Subcutaneous abdominal adipose tissue (tissue), 5 donors: ENCODE data around the gene GLRX.

ENCODE experiments used
- H3K27ac ChIP-seq: one replicate; pipeline ENCODE4 v1.7.0; 2013; ENCODE audit warnings: low read depth, mild to moderate bottlenecking, inconsistent platforms, low read length, moderate library complexity
- H3K27me3 ChIP-seq, 5 donors: one replicate each; pipeline ENCODE4 v1.7.0; 2013; ENCODE audit warnings: low read length in 5 of 5, inconsistent platforms in 1 of 5; ENCODE audit not compliant: control insufficient read depth in 5 of 5, insufficient read depth in 4 of 5
- H3K36me3 ChIP-seq, 5 donors: one replicate each; pipeline ENCODE4 v1.7.0; 2013; ENCODE audit warnings: low read length in 5 of 5; ENCODE audit not compliant: control insufficient read depth in 5 of 5, insufficient read depth in 5 of 5
- H3K4me1 ChIP-seq, 5 donors: one replicate each; pipeline ENCODE4 v1.7.0; 2013; ENCODE audit warnings: low read length in 5 of 5, mild to moderate bottlenecking in 3 of 5, moderate library complexity in 1 of 5; ENCODE audit not compliant: control insufficient read depth in 5 of 5, insufficient read depth in 5 of 5
- H3K4me3 ChIP-seq, 5 donors: one replicate each; pipeline ENCODE4 v1.7.0; 2013; ENCODE audit warnings: low read length in 5 of 5, low read depth in 1 of 5
- H3K9ac ChIP-seq, 5 donors: one replicate each; pipeline ENCODE4 v1.7.0; 2013; ENCODE audit warnings: low read length in 5 of 5, mild to moderate bottlenecking in 4 of 5, moderate library complexity in 3 of 5
- H3K9me3 ChIP-seq, 5 donors: one replicate each; pipeline ENCODE4 v1.7.0; 2013; ENCODE audit warnings: low read length in 5 of 5; ENCODE audit not compliant: control insufficient read depth in 5 of 5
- donor health status: healthy.
- donor health status: healthy.
- donor health status: healthy.
- donor health status: healthy.
- donor health status: healthy.

Gene GLRX

DNA sequence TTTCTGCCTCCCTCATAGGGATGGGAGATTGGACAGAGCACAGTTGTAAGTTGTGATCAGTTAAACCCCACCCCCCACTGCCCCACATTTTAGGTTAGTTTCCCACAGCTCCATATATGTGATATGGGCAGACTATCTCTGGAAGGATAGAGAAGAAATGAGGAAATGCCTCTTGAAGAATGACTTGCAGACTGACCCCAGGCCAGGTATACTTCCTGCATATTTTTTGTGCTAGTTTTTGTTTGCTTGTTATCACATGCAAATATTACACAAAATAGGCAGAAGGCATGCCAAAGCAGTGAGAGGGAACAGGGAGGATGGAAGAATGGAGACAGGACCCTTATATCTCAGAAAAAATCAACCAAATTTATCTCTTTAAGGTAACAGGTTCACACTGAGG is 10.1 kb upstream of the GLRX start:
- Histone ChIP-seq H3K27ac (no peak overlapping the region), H3K27me3 (no peaks in the 10 kb centered on the region), H3K9ac (no peak overlapping the region), H3K4me1 (peaks cover 0 to 28% (median 21%) of the 10 kb centered on the region in 5 donors), H3K36me3 (no peaks in the 10 kb centered on the region), H3K9me3 (no peaks in the 10 kb centered on the region), H3K4me3 (no peak overlapping the region)

- Histone ChIP-seq H3K27me3 (no peaks in the 10 kb centered on the region), H3K9ac (no peak overlapping the region), H3K27ac (no peak overlapping the region), H3K9me3 (no peaks in the 10 kb centered on the region), H3K36me3 (no peaks in the 10 kb centered on the region), H3K4me3 (no peak overlapping the region), H3K4me1 (peaks cover 0 to 19% (median 10%) of the 10 kb centered on the region in 5 donors)
These were observed 7.7 kb upstream of the GLRX start for GRCh38 chr5:95830226-95830625.

DNA sequence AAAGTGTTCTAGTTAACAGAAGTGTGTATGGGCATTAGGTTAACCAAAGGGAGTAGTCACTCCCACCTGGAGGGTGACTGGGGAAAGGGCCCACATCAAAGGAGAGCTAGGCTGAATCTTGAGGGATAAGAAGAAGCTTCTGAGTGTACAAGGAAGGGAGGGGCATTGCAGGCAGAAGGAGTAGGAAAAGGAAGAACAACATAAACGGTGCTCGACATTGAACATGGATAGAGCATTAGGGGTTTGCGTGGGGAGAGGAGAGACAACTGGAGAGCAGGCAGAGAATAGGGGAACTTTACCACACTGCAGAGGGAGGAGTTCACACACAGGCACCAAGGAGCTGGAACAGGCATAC is 5.3 kb upstream of the GLRX start:
- Histone ChIP-seq H3K4me1 (peaks cover 9 to 28% (median 24%) of the 10 kb centered on the region in 5 donors), H3K9me3 (no peaks in the 10 kb centered on the region), H3K27ac (no peak overlapping the region), H3K36me3 (no peaks in the 10 kb centered on the region), H3K27me3 (peaks cover 0 to 2% (median 0%) of the 10 kb centered on the region in 5 donors), H3K9ac (no peak overlapping the region), H3K4me3 (no peak overlapping the region)

DNA sequence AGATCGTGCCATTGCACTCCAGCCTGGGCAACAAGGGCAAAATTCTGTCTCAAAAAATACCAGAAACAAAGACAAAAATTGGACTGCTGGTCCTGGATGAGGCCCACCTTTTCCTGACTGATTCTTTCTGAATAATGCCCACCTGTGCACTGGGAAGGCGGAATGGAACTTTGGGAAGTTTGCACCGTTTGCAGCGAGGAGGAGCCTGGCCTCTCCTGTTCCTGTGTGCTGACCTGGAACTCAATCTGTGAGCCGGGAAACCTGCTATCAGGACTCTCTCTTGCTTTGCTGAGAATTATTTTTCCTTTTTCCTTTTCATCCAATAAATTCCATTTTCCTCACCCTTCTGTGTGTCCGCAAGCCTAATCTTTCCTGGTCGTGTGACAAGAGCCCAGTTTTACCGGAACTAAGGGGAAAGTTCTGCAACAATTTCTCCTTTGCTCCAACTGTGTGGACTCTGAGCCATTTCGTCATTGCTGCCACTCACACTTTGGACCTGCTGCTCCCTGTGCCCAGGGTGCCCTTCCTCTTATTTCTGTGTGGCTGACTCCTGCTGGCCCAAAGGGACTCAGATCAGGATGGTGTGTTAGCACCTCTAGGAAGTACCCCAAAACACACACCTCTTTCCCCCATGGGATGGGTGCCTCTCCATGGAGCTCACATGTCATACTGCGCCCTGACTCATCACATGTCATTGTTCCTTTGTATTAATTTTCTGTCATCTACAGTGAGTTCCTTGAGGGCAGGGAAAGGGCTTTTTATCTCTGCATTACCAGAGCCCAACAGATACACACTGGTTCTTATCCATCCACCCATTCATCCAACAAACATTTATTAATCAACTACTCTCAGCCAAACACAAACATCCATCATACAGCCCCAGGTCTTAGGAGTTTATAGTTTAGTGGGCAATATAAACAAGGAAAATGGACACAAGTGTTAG is 4.7 kb upstream of the GLRX start:
- Histone ChIP-seq H3K27me3 (peaks cover 0 to 2% (median 0%) of the 10 kb centered on the region in 5 donors), H3K4me3 (no peak overlapping the region), H3K4me1 (peaks cover 9 to 35% (median 28%) of the 10 kb centered on the region in 5 donors), H3K9me3 (no peaks in the 10 kb centered on the region), H3K27ac (no peak overlapping the region), H3K9ac (no peak overlapping the region), H3K36me3 (no peaks in the 10 kb centered on the region)

GRCh38 chr5:95825495-95825894 is 3.0 kb upstream of the GLRX start:
- Histone ChIP-seq H3K9ac (no peak overlapping the region), H3K4me1 (peaks cover 10 to 47% (median 41%) of the 10 kb centered on the region in 5 donors), H3K36me3 (no peaks in the 10 kb centered on the region), H3K27me3 (peaks cover 0 to 2% (median 0%) of the 10 kb centered on the region in 5 donors), H3K4me3 (no peak overlapping the region), H3K9me3 (no peaks in the 10 kb centered on the region), H3K27ac (no peak overlapping the region)

- H3K27me3 ChIP-seq = peaks cover 0 to 2% (median 0%) of the 10 kb centered on the region in 5 donors
- peak overlapping the region in 1 of 5 donors; percentile 85 for H3K9ac ChIP-seq
- no peak overlapping the region for H3K4me3 ChIP-seq
- no peaks in the 10 kb centered on the region for H3K36me3 ChIP-seq
- H3K4me1 ChIP-seq = peaks cover 12 to 53% (median 49%) of the 10 kb centered on the region in 5 donors
- H3K9me3 ChIP-seq = no peaks in the 10 kb centered on the region
- H3K27ac ChIP-seq = peak overlapping the region; percentile 98
These were observed 2.2 kb upstream of the GLRX start for GRCh38 chr5:95824747-95825146.

DNA sequence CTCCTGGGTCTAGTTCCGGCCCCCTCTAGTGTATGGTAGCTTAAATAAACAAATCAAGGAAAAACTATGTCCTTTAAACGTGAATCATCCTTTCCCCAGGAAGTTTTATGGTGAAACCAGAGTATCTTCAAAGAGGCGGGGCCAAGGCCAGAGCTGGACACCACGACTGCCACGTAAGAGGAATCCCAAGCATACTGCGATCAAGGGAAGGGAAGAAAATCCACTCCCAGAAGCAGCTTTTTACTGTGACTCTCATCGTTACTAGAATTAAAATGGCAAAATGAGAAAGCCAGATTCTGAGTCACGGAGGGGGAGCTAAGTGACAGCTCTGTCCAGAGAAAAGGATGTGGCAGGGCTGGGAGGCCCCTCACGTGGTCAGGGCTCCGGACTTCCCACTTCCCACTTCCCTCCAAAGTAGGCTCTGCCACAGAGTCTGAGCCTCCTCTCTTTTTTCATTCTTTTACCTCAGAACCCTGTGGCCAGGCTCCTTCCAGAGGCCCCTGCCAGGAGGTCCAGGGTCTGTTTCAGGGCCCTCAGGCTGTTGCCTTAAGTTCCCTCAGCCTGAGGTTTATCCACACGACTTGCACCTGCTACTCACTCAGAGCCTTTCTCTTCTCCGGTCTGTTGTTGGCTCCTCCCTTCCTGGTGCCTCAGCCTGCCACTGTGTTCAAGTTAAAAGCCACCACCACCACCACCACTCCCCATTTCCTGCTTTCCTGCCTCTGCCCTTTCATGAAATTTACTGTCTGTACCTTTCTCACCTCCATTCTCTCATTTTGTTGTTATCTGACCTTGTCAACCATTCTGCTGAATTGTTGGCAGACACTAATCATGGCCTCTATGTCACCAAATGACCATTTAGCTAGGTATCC is 1.4 kb upstream of the GLRX start:
- peak overlapping the region; percentile 98 for H3K27ac ChIP-seq
- no peaks in the 10 kb centered on the region for H3K36me3 ChIP-seq
- peaks cover 12 to 59% (median 54%) of the 10 kb centered on the region in 5 donors for H3K4me1 ChIP-seq
- H3K9ac ChIP-seq = peak overlapping the region; percentile 66 to 89 (median 82)
- no peaks in the 10 kb centered on the region for H3K9me3 ChIP-seq
- H3K27me3 ChIP-seq = peaks cover 0 to 2% (median 0%) of the 10 kb centered on the region in 5 donors
- H3K4me3 ChIP-seq = peak overlapping the region; percentile 90 to 99 (median 96)

- H3K4me1 ChIP-seq = peaks cover 18 to 66% (median 60%) of the 10 kb centered on the region in 5 donors
These were observed 752 bp upstream of the GLRX start for GRCh38 chr5:95823218-95823737.

DNA sequence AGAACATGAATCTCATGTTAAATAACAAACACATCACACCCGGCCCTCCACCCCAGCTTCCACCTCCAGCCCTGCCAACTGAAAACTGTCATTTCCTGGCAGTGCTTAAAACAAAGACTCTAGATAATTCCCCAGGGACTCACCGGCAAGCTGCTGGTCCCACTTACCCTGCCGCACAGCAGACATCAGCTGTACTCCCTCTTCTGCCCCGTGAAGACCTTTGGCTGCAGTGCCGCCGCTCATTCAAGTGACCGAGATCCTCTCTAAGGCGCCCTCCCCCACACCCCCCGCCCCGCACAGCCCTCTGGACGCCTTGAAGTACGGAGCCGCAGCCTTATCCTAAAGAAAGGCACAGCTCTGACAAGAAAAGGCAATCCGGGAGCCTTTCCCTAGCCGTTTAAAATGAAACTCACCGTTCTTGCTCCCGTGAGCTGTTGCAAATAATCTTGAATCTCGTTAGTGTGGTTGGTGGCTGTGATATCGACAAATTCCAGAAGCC is 434 bp downstream of the GLRX start:
- Histone ChIP-seq H3K27ac (peak overlapping the region; percentile 98), H3K9me3 (no peaks in the 10 kb centered on the region), H3K27me3 (peaks cover 0 to 2% (median 0%) of the 10 kb centered on the region in 5 donors), H3K4me3 (peak overlapping the region; percentile 90 to 99 (median 96)), H3K4me1 (peaks cover 23 to 71% (median 63%) of the 10 kb centered on the region in 5 donors), H3K9ac (peak overlapping the region; percentile 66 to 89 (median 85)), H3K36me3 (peaks cover 0 to 5% (median 4%) of the 10 kb centered on the region in 5 donors)

More at GRCh38 chr5:95823218-95823737, 752 bp upstream of the GLRX start:
- Histone ChIP-seq H3K36me3 (no peaks in the 10 kb centered on the region), H3K9ac (peak overlapping the region; percentile 66 to 89 (median 82)), H3K27me3 (peaks cover 0 to 2% (median 0%) of the 10 kb centered on the region in 5 donors), H3K9me3 (no peaks in the 10 kb centered on the region), H3K27ac (peak overlapping the region; percentile 98), H3K4me3 (peak overlapping the region; percentile 90 to 99 (median 96))
